Right lobe of liver (tissue), 6 donors: ENCODE data around the gene TTC24. TPM values are rescaled to one million over a fixed set of nuclear protein-coding genes. Genes with fewer than 3 reads are reported as not detected.

Experiments
- ATAC-seq, 4 donors: fragments of 200-7000 bp; cut with Tn5 transposase; one replicate each; pipeline ENCODE4 v1.9.1; 2020; ENCODE audit warnings: mild to moderate bottlenecking in 4 of 4, moderate library complexity in 4 of 4
- DNase-seq, 3 donors: peaks; one replicate each; pipeline ENCODE4 v3.0.0-alpha.2; 2020
- H3K27ac ChIP-seq, 3 donors: fragments of 200-600 bp; one replicate each; pipeline ENCODE4 v1.8.0; 2022
- H3K27me3 ChIP-seq, 2 donors: fragments of 200-600 bp; one replicate each; pipeline ENCODE4 v1.8.0; 2022
- H3K36me3 ChIP-seq, 4 donors: fragments of 200-600 bp; sonication (generic) in 1 of 4; one replicate each; pipeline versions ENCODE4 v1.5.1 to v1.8.0; 2017 to 2022; ENCODE audit warnings: control low read depth in 1 of 4
- H3K4me1 ChIP-seq, 4 donors: fragments of 200-600 bp; sonication (generic) in 1 of 4; one replicate each; pipeline versions ENCODE4 v1.5.1 to v1.8.0; 2017 to 2022; ENCODE audit warnings: control low read depth in 1 of 4
- H3K4me3 ChIP-seq, 3 donors: fragments of 200-600 bp; one replicate each; pipeline ENCODE4 v1.8.0; 2022
- H3K9me3 ChIP-seq, 4 donors: fragments of 200-600 bp; sonication (generic) in 1 of 4; one replicate each; pipeline versions ENCODE4 v1.5.1 to v1.8.0; 2017 to 2022; ENCODE audit warnings: control low read depth in 1 of 4
- POLR2A ChIP-seq: fragments of 450-650 bp; IDR thresholded peaks from one replicate; pipeline ENCODE4 v1.6.1; 2017; ENCODE audit warnings: antibody characterized with exemption, mild to moderate bottlenecking
- WGBS: methylation state at CpG from one replicate; pipeline ENCODE4 v1.1.6; 2018; ENCODE audit warnings: low coverage, low lambda C conversion rate; ENCODE audit not compliant: insufficient coverage; ENCODE audit errors: missing lambda C conversion rate; 5-methylcytosine and 5-hydroxymethylcytosine counted together
- intact Hi-C, 2 donors: fragments of 100-400 bp; cut with DNase I; formaldehyde crosslinking; loops; one replicate each; pipeline versions ENCODE4 v1.11.2 to v1.14.1; 2022
- total RNA-seq, 6 experiments: library from RNA; depleted of rRNA in 2 of 6; stranded (reverse); fragments of >200 nt in 2 of 6; fragmentation: NEBNext Ultra II Directional in 3 of 6; extraction: Animal tissue kit (Norgen Biotek cat#: 25700) in 3 of 6; gene quantifications; one replicate each; pipeline versions ENCODE4 v1.1.0 to v1.2.4, GENCODE V29; 2016 to 2023
- TF ChIP-seq, protein P1 (sequence below), 4 donors: fragments of 200-600 bp in 3 of 4; fragments of 450-650 bp in 1 of 4; IDR thresholded peaks; one replicate each; pipeline versions ENCODE4 v1.5.1 to v1.8.0; 2016 to 2022; ENCODE audit warnings: antibody characterized with exemption in 4 of 4, mild to moderate bottlenecking in 2 of 4
- donor health status: DM: no; HTN: yes; CAD: no.
- donor health status: DM: no; HTN: no; CAD: no.
- donor health status: DM: no; HTN: no; CAD: no.
- donor health status: DM: no; HTN: yes; CAD: no.
- donor health status: DM: no; HTN: yes; CAD: no.

Gene TTC24
- total RNA-seq, 6 experiments from 2014 or later, result 0.31 TPM; not detected in 5

DNA sequence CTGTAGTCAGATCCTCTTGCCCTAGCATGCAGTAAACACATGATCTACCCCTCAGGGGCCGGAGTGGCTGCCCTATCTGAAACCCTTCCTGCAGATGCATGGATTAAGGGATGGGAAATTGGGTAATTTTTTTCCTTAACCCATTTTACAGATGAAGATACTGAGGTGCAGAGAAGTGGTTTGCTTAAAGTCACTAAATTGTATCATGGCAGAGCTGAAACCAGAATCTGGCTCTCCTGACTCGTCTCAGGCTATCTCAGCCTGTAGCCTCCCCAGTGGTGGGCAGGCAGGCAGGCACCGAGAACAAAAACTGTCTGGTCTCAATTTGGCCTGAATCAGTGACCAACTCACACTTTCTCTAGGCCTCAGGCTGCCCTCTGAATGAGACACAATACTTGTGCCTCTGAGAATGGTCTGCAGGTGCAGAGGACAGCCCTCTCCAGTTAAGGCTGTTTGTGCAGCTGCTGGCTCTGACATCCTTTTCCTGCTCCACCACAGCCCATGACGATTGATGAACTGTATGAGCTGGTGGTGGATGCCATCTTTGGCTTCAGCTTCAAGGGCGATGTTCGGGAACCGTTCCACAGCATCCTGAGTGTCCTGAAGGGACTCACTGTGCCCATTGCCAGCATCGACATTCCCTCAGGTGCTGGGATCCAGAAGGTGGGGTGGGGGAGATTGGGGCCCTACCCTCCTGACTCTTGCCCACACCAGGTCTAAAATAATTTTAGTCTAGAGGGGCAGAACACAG lies 13.6 kb downstream of the TTC24 start:
- Histone ChIP-seq H3K4me3 (no peak overlapping the region), H3K36me3 (peaks cover 0 to 20% (median 0%) of the 10 kb centered on the region in 4 donors), H3K4me1 (peaks cover 0 to 5% (median 0%) of the 10 kb centered on the region in 4 donors), H3K27me3 (no peaks in the 10 kb centered on the region), H3K27ac (no peak overlapping the region), H3K9me3 (no peaks in the 10 kb centered on the region)
- TF ChIP-seq POLR2A, result no peak
- TF ChIP-seq, protein P1, sequence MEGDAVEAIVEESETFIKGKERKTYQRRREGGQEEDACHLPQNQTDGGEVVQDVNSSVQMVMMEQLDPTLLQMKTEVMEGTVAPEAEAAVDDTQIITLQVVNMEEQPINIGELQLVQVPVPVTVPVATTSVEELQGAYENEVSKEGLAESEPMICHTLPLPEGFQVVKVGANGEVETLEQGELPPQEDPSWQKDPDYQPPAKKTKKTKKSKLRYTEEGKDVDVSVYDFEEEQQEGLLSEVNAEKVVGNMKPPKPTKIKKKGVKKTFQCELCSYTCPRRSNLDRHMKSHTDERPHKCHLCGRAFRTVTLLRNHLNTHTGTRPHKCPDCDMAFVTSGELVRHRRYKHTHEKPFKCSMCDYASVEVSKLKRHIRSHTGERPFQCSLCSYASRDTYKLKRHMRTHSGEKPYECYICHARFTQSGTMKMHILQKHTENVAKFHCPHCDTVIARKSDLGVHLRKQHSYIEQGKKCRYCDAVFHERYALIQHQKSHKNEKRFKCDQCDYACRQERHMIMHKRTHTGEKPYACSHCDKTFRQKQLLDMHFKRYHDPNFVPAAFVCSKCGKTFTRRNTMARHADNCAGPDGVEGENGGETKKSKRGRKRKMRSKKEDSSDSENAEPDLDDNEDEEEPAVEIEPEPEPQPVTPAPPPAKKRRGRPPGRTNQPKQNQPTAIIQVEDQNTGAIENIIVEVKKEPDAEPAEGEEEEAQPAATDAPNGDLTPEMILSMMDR (IDR thresholded peaks at IDR 0.05), result no peak
- intact Hi-C loops, result no loop called here
- 86% methylated on average over 5 of the region's 8 CpGs for WGBS
- ATAC-seq, result no peak
- no peak for DNase-seq

- H3K4me3 ChIP-seq, result no peak overlapping the region
- H3K36me3 ChIP-seq, result peaks cover 0 to 26% (median 0%) of the 10 kb centered on the region in 4 donors
- H3K4me1 ChIP-seq, result peaks cover 0 to 5% (median 0%) of the 10 kb centered on the region in 4 donors
- H3K27me3 ChIP-seq, result no peaks in the 10 kb centered on the region
- no peaks in the 10 kb centered on the region for H3K9me3 ChIP-seq
- intact Hi-C loops, result no loop called here
- WGBS, result 80% methylated on average over 2 of the region's 8 CpGs
- ATAC-seq (no peak), DNase-seq (no peak)
- H3K27ac ChIP-seq, result no peak overlapping the region
- TF ChIP-seq, protein P1 (IDR thresholded peaks at IDR 0.05), result no peak
- TF ChIP-seq POLR2A, result no peak
Measured at GRCh38 chr1:156593661-156593989, 14.1 kb downstream of the TTC24 start.

DNA sequence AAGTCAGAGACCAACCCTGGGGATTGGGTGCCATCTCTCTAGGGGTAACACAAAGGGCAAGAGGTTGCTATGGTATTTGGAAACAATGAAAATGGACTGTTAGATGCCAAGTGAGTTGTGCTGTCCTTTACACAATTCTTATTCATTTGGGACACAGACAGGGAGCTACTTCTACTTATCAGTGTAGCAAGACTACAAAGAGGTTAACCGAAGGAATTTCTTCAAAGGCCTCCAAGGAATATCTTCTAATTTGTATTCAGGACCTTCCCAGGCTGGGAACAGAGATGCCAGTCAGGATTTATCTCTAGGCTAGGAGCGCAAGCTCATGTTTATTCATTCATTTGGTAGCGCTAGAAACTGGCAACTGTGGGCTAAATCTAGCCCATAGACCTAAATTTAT lies 14.7 kb downstream of the TTC24 start:
- DNase-seq (no peak), ATAC-seq (no peak)
- Histone ChIP-seq H3K27me3 (no peaks in the 10 kb centered on the region), H3K27ac (no peak overlapping the region), H3K9me3 (no peaks in the 10 kb centered on the region), H3K4me1 (peaks cover 0 to 5% (median 0%) of the 10 kb centered on the region in 4 donors), H3K4me3 (no peak overlapping the region), H3K36me3 (peaks cover 0 to 26% (median 0%) of the 10 kb centered on the region in 4 donors)
- intact Hi-C loops, result no loop called here
- no peak for TF ChIP-seq POLR2A
- TF ChIP-seq, protein P1 (IDR thresholded peaks at IDR 0.05), result no peak
- WGBS, result 92% methylated on average over 3 of the region's 3 CpGs

DNA sequence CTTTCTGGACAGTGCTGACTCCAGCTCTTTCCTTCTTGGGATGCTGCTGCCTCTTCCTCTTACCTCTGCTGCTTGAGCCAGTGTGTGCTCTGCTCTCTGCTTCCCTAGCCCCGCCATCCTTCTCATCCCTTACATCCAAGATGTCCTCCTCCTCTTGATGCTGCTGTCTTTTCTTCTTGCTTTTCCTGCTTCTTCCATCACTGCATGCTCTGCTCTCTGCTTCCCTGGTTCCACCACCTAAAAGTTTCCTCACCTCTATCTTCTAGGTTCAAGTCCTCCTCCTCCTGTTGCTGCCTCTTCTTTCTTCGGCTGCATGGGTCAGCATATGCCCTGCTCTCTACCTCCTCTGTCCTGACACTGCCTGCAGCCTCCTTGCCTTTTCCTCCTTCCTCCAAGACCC lies 15.5 kb downstream of the TTC24 start:
- 81% methylated on average over 2 of the region's 2 CpGs for WGBS

More for the DNA sequence above, 15.5 kb downstream of the TTC24 start:
- Histone ChIP-seq H3K27ac (no peak overlapping the region), H3K9me3 (no peaks in the 10 kb centered on the region), H3K27me3 (no peaks in the 10 kb centered on the region), H3K4me3 (no peak overlapping the region), H3K4me1 (peaks cover 0 to 7% (median 0%) of the 10 kb centered on the region in 4 donors), H3K36me3 (peaks cover 0 to 26% (median 0%) of the 10 kb centered on the region in 4 donors)
- TF ChIP-seq, protein P1 (IDR thresholded peaks at IDR 0.05), result no peak
- TF ChIP-seq POLR2A, result no peak
- ATAC-seq (no peak), DNase-seq (no peak)
- intact Hi-C loops, result no loop called here
